Endodermal cell (in vitro differentiated cells): ENCODE measurements around the gene DLG2. TPM values are rescaled to one million over a fixed set of nuclear protein-coding genes. Genes with fewer than 3 reads are reported as not detected.

Experiments
- DNase-seq: peaks from one replicate; pipeline ENCODE4 v3.0.0-alpha.2; 2017
- H3K27ac ChIP-seq: 2 replicates; pipeline ENCODE4 v1.5.1; 2013; ENCODE audit warnings: mild to moderate bottlenecking, low read depth, low read length, moderate library complexity
- H3K27me3 ChIP-seq: 2 replicates; pipeline ENCODE4 v1.6.1; 2013; ENCODE audit warnings: mild to moderate bottlenecking, low read length, moderate library complexity; ENCODE audit not compliant: insufficient read depth, control insufficient read depth, poor library complexity, severe bottlenecking
- H3K36me3 ChIP-seq: 2 replicates; pipeline ENCODE4 v1.7.0; 2013; ENCODE audit warnings: mild to moderate bottlenecking, low read length, moderate library complexity; ENCODE audit not compliant: control insufficient read depth, insufficient read depth
- H3K4me1 ChIP-seq: one replicate; pipeline ENCODE4 v1.7.0; 2013; ENCODE audit warnings: low read length; ENCODE audit not compliant: control insufficient read depth, insufficient read depth
- H3K4me3 ChIP-seq: 2 replicates; pipeline ENCODE4 v1.5.1; 2013; ENCODE audit warnings: mild to moderate bottlenecking, low read length, moderate library complexity
- H3K9ac ChIP-seq: 2 replicates; pipeline ENCODE4 v1.6.1; 2013; ENCODE audit warnings: mild to moderate bottlenecking, low read length, moderate library complexity; ENCODE audit not compliant: poor library complexity, severe bottlenecking; ENCODE audit errors: extremely low read depth
- H3K9me3 ChIP-seq: 2 replicates; pipeline ENCODE4 v1.6.1; 2013; ENCODE audit warnings: mild to moderate bottlenecking, low read length, moderate library complexity; ENCODE audit not compliant: control insufficient read depth
- H3K27ac Mint-ChIP-seq: 2 replicates; pipeline ENCODE4 v1.8.0; 2020; ENCODE audit warnings: mixed read lengths
- H3K27me3 Mint-ChIP-seq: 2 replicates; pipeline ENCODE4 v1.8.0; 2021; ENCODE audit warnings: mild to moderate bottlenecking, mixed read lengths; ENCODE audit not compliant: insufficient read depth
- H3K36me3 Mint-ChIP-seq: 2 replicates; pipeline ENCODE4 v1.8.0; 2020; ENCODE audit warnings: low read depth, mixed read lengths
- H3K4me1 Mint-ChIP-seq: 2 replicates; pipeline ENCODE4 v1.8.0; 2020; ENCODE audit warnings: mixed read lengths
- H3K4me3 Mint-ChIP-seq: 2 replicates; pipeline ENCODE4 v1.8.0; 2020; ENCODE audit warnings: mild to moderate bottlenecking, moderate library complexity, mixed read lengths
- H3K9me3 Mint-ChIP-seq: 2 replicates; pipeline ENCODE4 v1.8.0; 2020; ENCODE audit warnings: mild to moderate bottlenecking, mixed read lengths
- WGBS, 2 experiments: methylation state at CpG; one replicate each; pipeline versions ENCODE4 v1.1.5 to v1.1.7; 2013; ENCODE audit warnings: missing lambda C conversion rate in 2 of 2, mixed read lengths in 1 of 2; ENCODE audit not compliant: insufficient coverage in 1 of 2, insufficient read length in 1 of 2; 5-methylcytosine and 5-hydroxymethylcytosine counted together
- total RNA-seq, 2 donors: library from RNA; stranded (reverse); fragmentation: NEBNext Ultra II Directional in 1 of 2; extraction: Animal tissue kit (Norgen Biotek cat#: 25700) in 1 of 2; gene quantifications; 2 replicates in 1 of 2; 3 replicates in 1 of 2; pipeline ENCODE4 v1.2.1, GENCODE V29; 2021
- TF ChIP-seq, protein P1 (sequence below): fragments of 200-600 bp; sonication (generic); conservative IDR thresholded peaks from 2 replicates; pipeline ENCODE4 v1.5.0; 2021; ENCODE audit warnings: antibody characterized with exemption, mild to moderate bottlenecking

The DLG2 gene
- total RNA-seq, 2 donors from 2014 or later: 9.6 to 10.6 TPM

GRCh38 chr11:83543706-83544439 lies 2083.3 kb downstream of the DLG2 start:
- Histone ChIP-seq H3K27ac (no peak overlapping the region), H3K27me3 (peaks cover 23% of the 10 kb centered on the region), H3K9ac (no peak overlapping the region), H3K9me3 (no peaks in the 10 kb centered on the region), H3K4me1 (peaks cover 6% of the 10 kb centered on the region), H3K36me3 (no peaks in the 10 kb centered on the region), H3K4me3 (no peak overlapping the region)
- no peak overlapping the region for H3K4me3 Mint-ChIP-seq
- TF ChIP-seq, protein P1, sequence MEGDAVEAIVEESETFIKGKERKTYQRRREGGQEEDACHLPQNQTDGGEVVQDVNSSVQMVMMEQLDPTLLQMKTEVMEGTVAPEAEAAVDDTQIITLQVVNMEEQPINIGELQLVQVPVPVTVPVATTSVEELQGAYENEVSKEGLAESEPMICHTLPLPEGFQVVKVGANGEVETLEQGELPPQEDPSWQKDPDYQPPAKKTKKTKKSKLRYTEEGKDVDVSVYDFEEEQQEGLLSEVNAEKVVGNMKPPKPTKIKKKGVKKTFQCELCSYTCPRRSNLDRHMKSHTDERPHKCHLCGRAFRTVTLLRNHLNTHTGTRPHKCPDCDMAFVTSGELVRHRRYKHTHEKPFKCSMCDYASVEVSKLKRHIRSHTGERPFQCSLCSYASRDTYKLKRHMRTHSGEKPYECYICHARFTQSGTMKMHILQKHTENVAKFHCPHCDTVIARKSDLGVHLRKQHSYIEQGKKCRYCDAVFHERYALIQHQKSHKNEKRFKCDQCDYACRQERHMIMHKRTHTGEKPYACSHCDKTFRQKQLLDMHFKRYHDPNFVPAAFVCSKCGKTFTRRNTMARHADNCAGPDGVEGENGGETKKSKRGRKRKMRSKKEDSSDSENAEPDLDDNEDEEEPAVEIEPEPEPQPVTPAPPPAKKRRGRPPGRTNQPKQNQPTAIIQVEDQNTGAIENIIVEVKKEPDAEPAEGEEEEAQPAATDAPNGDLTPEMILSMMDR: no peak
- H3K36me3 Mint-ChIP-seq: no peaks in the 10 kb centered on the region
- DNase-seq: no peak
- no peaks in the 10 kb centered on the region for H3K9me3 Mint-ChIP-seq
- H3K27me3 Mint-ChIP-seq: peaks cover 6% of the 10 kb centered on the region
- 83 to 100% methylated on average over 3 of the region's 3 CpGs for WGBS, 2 experiments
- H3K4me1 Mint-ChIP-seq: peaks cover 25% of the 10 kb centered on the region
- H3K27ac Mint-ChIP-seq: no peak overlapping the region

DNA sequence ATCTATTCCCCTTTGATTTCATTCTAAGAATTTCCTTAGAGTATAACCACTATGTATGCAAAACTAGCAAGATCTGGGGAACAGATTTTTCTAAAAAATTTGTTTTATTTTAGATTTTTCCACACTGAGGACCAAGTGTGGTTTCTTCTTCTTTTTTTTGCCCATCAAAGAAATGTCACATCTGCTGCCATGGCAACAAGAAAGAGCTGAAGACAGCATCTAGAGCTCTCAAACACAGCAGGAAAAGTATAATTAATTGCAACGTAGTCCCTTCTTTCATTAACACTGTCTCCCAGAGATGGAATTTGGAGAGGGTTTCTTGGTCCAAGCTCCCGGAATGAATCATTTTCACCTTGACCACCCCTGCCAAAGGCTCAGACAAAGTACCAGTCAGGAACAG lies 2084.3 kb downstream of the DLG2 start:
- Histone ChIP-seq H3K27me3 (peaks cover 13% of the 10 kb centered on the region), H3K36me3 (no peaks in the 10 kb centered on the region), H3K4me3 (no peak overlapping the region), H3K9me3 (no peaks in the 10 kb centered on the region), H3K9ac (no peak overlapping the region), H3K4me1 (peaks cover 6% of the 10 kb centered on the region), H3K27ac (no peak overlapping the region)
- Mint-ChIP-seq H3K9me3 (no peaks in the 10 kb centered on the region), H3K36me3 (no peaks in the 10 kb centered on the region), H3K4me3 (no peak overlapping the region), H3K27me3 (peaks cover 1% of the 10 kb centered on the region), H3K4me1 (peaks cover 25% of the 10 kb centered on the region), H3K27ac (no peak overlapping the region)
- no peak for DNase-seq
- TF ChIP-seq, protein P1: no peak
- WGBS, 2 experiments: 85% methylated on average over 2 of the region's 2 CpGs; no CpG with 5 or more reads in 1 of the 2 experiments

DNA sequence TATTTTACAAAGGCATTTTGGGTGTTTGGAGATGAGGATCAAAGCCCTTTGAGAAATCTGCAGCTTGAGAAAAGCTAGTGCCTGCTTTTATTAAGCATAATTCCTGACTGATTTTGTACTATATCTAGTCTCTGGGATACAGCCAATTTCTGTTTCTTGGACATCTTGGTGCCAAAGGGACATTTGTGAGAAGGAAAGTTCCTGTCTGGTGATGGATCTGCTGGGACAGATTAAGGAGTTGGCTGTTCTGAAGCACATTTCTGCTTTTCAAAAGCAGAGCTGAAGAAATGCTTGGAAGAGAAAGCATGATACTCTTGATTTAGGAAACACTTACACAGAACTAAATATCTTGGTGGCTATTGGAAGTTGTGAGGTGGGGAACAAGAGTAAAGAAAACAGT lies 2086.4 kb downstream of the DLG2 start:
- no peak overlapping the region for H3K27ac Mint-ChIP-seq
- H3K9me3 Mint-ChIP-seq: no peaks in the 10 kb centered on the region
- H3K27me3 Mint-ChIP-seq: no peaks in the 10 kb centered on the region
- Histone ChIP-seq H3K9ac (no peak overlapping the region), H3K4me3 (no peak overlapping the region), H3K27me3 (peaks cover 4% of the 10 kb centered on the region), H3K9me3 (no peaks in the 10 kb centered on the region), H3K27ac (no peak overlapping the region), H3K36me3 (no peaks in the 10 kb centered on the region), H3K4me1 (peaks cover 6% of the 10 kb centered on the region)
- TF ChIP-seq, protein P1: no peak
- peaks cover 22% of the 10 kb centered on the region for H3K4me1 Mint-ChIP-seq
- no peaks in the 10 kb centered on the region for H3K36me3 Mint-ChIP-seq
- DNase-seq: no peak
- H3K4me3 Mint-ChIP-seq: no peak overlapping the region
